A375 (cell line): Measurements from ENCODE around the gene NRGN. TPM values are rescaled to one million over a fixed set of nuclear protein-coding genes. Genes with fewer than 3 reads are reported as not detected.

ENCODE experiments used
- total RNA-seq: library from RNA; depleted of rRNA; stranded (reverse); fragments of >200 nt; shearing (Covaris generic); gene quantifications from 2 replicates; pipeline ENCODE4 v1.2.3, GENCODE V29; 2014; rRNA removed

Gene NRGN
- total RNA-seq = 6.6 and 13.4 TPM in 2 replicates

GRCh38 chr11:124739479-124740276 lies at the start of gene NRGN:
TSS of gene NRGN (plus strand) at chr11:124739942. CDS start at chr11:124740085, 143 bp downstream.

GRCh38 chr11:124751741-124752470 lies 12.2 kb downstream of the NRGN start, which contains the start of gene VSIG2:
TSS of gene VSIG2 (minus strand) at chr11:124752255. CDS start at chr11:124752137, 118 bp downstream.

GRCh38 chr11:124762105-124762623 lies 22.4 kb downstream of the NRGN start, which contains the start of gene ESAM:
TSS of gene ESAM (minus strand) at chr11:124762290. CDS start at chr11:124762154, 136 bp downstream.

Other genes with a start within 250 kb of the NRGN start
- gene OR8B12, start 196.3 kb upstream of the NRGN start, total RNA-seq = not detected in 2 replicates
- gene OR8A1, start 169.9 kb upstream of the NRGN start, total RNA-seq = 0.61 and 0.64 TPM in 2 replicates
- gene PANX3, start 128.5 kb upstream of the NRGN start, total RNA-seq = 0.08 TPM in 1 of 2 replicates, not detected in the other
- 27.5 and 39.3 TPM in 2 replicates for gene TBRG1, start 117.1 kb upstream of the NRGN start, total RNA-seq
- 5.0 and 5.2 TPM in 2 replicates for gene SIAE, start 66.2 kb upstream of the NRGN start, total RNA-seq
- gene SPA17, start 66.0 kb upstream of the NRGN start, total RNA-seq = 14.1 and 18.0 TPM in 2 replicates
- not detected in 2 replicates for gene VSIG2, start 12.3 kb downstream of the NRGN start, total RNA-seq
- 0.58 and 0.75 TPM in 2 replicates for gene ESAM, start 22.3 kb downstream of the NRGN start, total RNA-seq
- 10.0 and 13.7 TPM in 2 replicates for gene MSANTD2, start 60.5 kb downstream of the NRGN start, total RNA-seq
- 46.9 and 53.3 TPM in 2 replicates for gene ROBO3, start 125.5 kb downstream of the NRGN start, total RNA-seq
- gene ROBO4, start 157.9 kb downstream of the NRGN start, total RNA-seq = 9.1 and 16.4 TPM in 2 replicates
- not detected in 2 replicates for gene HEPN1, start 179.3 kb downstream of the NRGN start, total RNA-seq
- gene HEPACAM, start 196.1 kb downstream of the NRGN start, total RNA-seq = 0.05 and 0.15 TPM in 2 replicates
- 5.2 and 6.6 TPM in 2 replicates for gene CCDC15, start 214.3 kb downstream of the NRGN start, total RNA-seq